Stimulated activated CD8-positive, alpha-beta memory T cell treated with anti-CD3 and anti-CD28 coated beads, Interleukin-7, amount 100 ng/mL, for 4 hours (primary cell): Measurements from ENCODE around the gene ARHGDIA.

Experiments
- DNase-seq, 2 donors: peaks; one replicate each; pipeline ENCODE4 v3.0.0-alpha.2; 2020; ENCODE audit warnings: low read depth in 2 of 2

ARHGDIA gene

GRCh38 chr17:81888988-81889595 is 18.0 kb upstream of the ARHGDIA start:
- DNase-seq, result no peak

- no peak for DNase-seq
Observed at GRCh38 chr17:81888105-81888987, 17.2 kb upstream of the ARHGDIA start.

- no peak for DNase-seq
Observed at GRCh38 chr17:81885869-81886548, 14.9 kb upstream of the ARHGDIA start.

- DNase-seq, result no peak
Observed at GRCh38 chr17:81885454-81885853, 14.3 kb upstream of the ARHGDIA start.

- DNase-seq, result no peak
Observed at GRCh38 chr17:81884968-81885367, 13.8 kb upstream of the ARHGDIA start.

GRCh38 chr17:81884520-81884919 is 13.4 kb upstream of the ARHGDIA start:
- DNase-seq, result no peak

- no peak for DNase-seq
Observed at GRCh38 chr17:81879121-81879520, 8.0 kb upstream of the ARHGDIA start.

GRCh38 chr17:81878294-81878693 is 7.2 kb upstream of the ARHGDIA start:
- DNase-seq, result no peak

GRCh38 chr17:81877569-81877968 is 6.4 kb upstream of the ARHGDIA start:
- no peak for DNase-seq

- DNase-seq, result peak; percentile 91 to 96
Observed at GRCh38 chr17:81871387-81872230, 472 bp upstream of the ARHGDIA start.

- no peak for DNase-seq
Observed at GRCh38 chr17:81870131-81870980, 781 bp downstream of the ARHGDIA start.

- DNase-seq, result no peak
Observed at GRCh38 chr17:81869221-81870130, 1.7 kb downstream of the ARHGDIA start.

GRCh38 chr17:81868674-81869220 is 2.4 kb downstream of the ARHGDIA start:
- no peak for DNase-seq

GRCh38 chr17:81867991-81868673 is 3.0 kb downstream of the ARHGDIA start:
- no peak for DNase-seq

GRCh38 chr17:81867170-81867990 is 3.8 kb downstream of the ARHGDIA start:
- no peak for DNase-seq

- no peak for DNase-seq
Observed at GRCh38 chr17:81866440-81867169, 4.5 kb downstream of the ARHGDIA start.

- no peak for DNase-seq
Observed at GRCh38 chr17:81865733-81866439, 5.3 kb downstream of the ARHGDIA start.
